Fibroblast of lung (primary cell): ENCODE data around the gene TM9SF2.

Source experiments
- CTCF ChIP-seq, 2 donors: IDR thresholded peaks in 1 of 2; conservative IDR thresholded peaks in 1 of 2; 1 replicate in 1 of 2; 2 replicates in 1 of 2; pipeline ENCODE4 v1.5.1; 2011 to 2012; ENCODE audit warnings: low read length in 2 of 2, control low read depth in 1 of 2, inconsistent platforms in 1 of 2, low read depth in 1 of 2, mild to moderate bottlenecking in 1 of 2
- EZH2 ChIP-seq: IDR thresholded peaks from 2 replicates; pipeline ENCODE4 v1.5.1; 2012; ENCODE audit warnings: low read length, control low read depth, mild to moderate bottlenecking; ENCODE audit errors: missing control alignments

DNA sequence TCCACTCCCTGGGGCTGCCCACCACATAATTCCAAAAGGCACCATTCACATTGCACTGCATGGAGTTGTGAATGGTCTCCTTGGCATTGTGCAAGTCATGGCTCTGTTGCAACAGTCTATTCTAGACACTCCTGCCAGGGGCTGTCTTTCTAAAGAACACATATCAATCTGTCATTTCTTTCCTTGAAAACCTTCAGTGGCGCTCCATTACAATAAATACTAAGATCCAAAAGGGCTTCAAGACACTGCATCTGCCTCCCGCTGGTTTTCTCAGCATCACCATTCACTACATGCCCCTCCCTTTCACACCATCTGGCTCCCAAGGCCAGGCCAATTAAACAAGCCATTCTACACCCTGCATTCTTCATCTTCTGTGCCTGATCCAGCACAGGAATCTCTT lies 32.2 kb upstream of the TM9SF2 start:
- TF ChIP-seq CTCF (conservative IDR thresholded peaks at IDR 0.05 in 1 of 2, IDR thresholded peaks at IDR 0.05 in 1 of 2; ENCODE audit: low read depth in 1 of 2, low read length in 2 of 2), result no peak
- no peak for TF ChIP-seq EZH2
